HCT116 (cell line): ENCODE measurements around the gene TBXA2R.

Experiments
- CBX3 ChIP-seq: IDR thresholded peaks from 2 replicates; pipeline ENCODE4 v1.6.1; 2012; ENCODE audit warnings: low read depth
- MAX ChIP-seq: IDR thresholded peaks from 2 replicates; pipeline ENCODE4 v1.6.1; 2012
- POLR2A ChIP-seq: IDR thresholded peaks from 2 replicates; pipeline ENCODE4 v1.7.0; 2011; ENCODE audit warnings: borderline replicate concordance; ENCODE audit not compliant: insufficient read depth, insufficient read length; ENCODE audit errors: extremely low read depth
- POLR2AphosphoS5 ChIP-seq: IDR thresholded peaks from 2 replicates; pipeline ENCODE4 v1.6.1; 2011; ENCODE audit warnings: mild to moderate bottlenecking, low read depth, low read length, moderate library complexity
- RAD21 ChIP-seq: IDR thresholded peaks from 2 replicates; pipeline ENCODE4 v1.6.1; 2012; ENCODE audit warnings: low read depth, mild to moderate bottlenecking
- REST ChIP-seq: IDR thresholded peaks from 2 replicates; pipeline ENCODE4 v1.6.1; 2012; ENCODE audit warnings: low read depth

- TF ChIP-seq CBX3 (no peak), RAD21 (no peak), POLR2A (no peak), MAX (no peak), POLR2AphosphoS5 (no peak), REST (no peak)
Observed at GRCh38 chr19:3563709-3564524, 42.8 kb downstream of the TBXA2R start.
